ENCODE results near the gene SNAI3. TPM values are rescaled to one million over a fixed set of nuclear protein-coding genes. Genes with fewer than 3 reads are reported as not detected.

Gene SNAI3
- total and polyA plus RNA-seq, 2 of the 8 experiments (the other 6 are each of a cell fraction or from before 2014, with no cell fraction given): 8.5 to 13.3 TPM

DNA sequence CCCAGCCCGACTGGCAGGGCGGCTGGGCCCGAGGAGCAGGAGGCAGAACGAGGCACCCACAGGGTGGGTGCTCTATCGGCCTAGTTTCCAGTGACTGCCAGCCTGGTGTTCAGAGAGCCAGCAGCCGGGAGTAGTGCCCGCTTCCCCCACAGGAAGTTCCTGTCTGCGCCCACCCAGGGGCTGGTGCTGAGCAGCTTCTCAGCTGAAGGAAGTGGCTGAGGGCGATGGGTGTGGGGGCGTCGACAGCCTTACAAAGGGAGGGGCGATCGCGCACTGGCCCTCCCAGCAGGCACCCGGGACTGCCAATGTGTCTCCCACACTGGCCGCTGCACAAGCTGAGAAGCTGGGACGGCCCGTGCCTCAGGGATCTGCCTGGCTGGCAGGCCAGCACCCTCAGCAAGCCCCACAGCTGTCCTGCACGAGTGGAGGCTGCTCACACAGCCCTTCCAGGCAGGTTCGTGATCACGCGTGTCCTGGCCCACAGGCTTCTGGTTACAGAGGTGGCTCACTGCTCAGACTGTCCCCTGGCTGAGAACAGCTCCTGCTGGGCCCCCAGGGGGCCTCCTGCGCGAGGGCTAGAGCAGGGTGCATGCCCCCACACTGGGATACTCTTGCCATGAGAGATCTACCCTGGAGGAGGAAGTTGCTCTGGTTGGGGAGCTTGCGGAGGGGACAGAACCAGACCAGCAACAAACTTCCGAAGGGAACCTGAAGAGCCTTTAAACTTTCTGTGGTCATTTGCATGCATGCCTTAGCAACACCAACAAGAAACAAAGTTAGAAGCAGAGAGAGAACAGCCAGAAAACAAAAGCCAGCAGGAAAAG lies 17.4 kb upstream of the SNAI3 start (continued):
- TF ChIP-seq, protein P1, sequence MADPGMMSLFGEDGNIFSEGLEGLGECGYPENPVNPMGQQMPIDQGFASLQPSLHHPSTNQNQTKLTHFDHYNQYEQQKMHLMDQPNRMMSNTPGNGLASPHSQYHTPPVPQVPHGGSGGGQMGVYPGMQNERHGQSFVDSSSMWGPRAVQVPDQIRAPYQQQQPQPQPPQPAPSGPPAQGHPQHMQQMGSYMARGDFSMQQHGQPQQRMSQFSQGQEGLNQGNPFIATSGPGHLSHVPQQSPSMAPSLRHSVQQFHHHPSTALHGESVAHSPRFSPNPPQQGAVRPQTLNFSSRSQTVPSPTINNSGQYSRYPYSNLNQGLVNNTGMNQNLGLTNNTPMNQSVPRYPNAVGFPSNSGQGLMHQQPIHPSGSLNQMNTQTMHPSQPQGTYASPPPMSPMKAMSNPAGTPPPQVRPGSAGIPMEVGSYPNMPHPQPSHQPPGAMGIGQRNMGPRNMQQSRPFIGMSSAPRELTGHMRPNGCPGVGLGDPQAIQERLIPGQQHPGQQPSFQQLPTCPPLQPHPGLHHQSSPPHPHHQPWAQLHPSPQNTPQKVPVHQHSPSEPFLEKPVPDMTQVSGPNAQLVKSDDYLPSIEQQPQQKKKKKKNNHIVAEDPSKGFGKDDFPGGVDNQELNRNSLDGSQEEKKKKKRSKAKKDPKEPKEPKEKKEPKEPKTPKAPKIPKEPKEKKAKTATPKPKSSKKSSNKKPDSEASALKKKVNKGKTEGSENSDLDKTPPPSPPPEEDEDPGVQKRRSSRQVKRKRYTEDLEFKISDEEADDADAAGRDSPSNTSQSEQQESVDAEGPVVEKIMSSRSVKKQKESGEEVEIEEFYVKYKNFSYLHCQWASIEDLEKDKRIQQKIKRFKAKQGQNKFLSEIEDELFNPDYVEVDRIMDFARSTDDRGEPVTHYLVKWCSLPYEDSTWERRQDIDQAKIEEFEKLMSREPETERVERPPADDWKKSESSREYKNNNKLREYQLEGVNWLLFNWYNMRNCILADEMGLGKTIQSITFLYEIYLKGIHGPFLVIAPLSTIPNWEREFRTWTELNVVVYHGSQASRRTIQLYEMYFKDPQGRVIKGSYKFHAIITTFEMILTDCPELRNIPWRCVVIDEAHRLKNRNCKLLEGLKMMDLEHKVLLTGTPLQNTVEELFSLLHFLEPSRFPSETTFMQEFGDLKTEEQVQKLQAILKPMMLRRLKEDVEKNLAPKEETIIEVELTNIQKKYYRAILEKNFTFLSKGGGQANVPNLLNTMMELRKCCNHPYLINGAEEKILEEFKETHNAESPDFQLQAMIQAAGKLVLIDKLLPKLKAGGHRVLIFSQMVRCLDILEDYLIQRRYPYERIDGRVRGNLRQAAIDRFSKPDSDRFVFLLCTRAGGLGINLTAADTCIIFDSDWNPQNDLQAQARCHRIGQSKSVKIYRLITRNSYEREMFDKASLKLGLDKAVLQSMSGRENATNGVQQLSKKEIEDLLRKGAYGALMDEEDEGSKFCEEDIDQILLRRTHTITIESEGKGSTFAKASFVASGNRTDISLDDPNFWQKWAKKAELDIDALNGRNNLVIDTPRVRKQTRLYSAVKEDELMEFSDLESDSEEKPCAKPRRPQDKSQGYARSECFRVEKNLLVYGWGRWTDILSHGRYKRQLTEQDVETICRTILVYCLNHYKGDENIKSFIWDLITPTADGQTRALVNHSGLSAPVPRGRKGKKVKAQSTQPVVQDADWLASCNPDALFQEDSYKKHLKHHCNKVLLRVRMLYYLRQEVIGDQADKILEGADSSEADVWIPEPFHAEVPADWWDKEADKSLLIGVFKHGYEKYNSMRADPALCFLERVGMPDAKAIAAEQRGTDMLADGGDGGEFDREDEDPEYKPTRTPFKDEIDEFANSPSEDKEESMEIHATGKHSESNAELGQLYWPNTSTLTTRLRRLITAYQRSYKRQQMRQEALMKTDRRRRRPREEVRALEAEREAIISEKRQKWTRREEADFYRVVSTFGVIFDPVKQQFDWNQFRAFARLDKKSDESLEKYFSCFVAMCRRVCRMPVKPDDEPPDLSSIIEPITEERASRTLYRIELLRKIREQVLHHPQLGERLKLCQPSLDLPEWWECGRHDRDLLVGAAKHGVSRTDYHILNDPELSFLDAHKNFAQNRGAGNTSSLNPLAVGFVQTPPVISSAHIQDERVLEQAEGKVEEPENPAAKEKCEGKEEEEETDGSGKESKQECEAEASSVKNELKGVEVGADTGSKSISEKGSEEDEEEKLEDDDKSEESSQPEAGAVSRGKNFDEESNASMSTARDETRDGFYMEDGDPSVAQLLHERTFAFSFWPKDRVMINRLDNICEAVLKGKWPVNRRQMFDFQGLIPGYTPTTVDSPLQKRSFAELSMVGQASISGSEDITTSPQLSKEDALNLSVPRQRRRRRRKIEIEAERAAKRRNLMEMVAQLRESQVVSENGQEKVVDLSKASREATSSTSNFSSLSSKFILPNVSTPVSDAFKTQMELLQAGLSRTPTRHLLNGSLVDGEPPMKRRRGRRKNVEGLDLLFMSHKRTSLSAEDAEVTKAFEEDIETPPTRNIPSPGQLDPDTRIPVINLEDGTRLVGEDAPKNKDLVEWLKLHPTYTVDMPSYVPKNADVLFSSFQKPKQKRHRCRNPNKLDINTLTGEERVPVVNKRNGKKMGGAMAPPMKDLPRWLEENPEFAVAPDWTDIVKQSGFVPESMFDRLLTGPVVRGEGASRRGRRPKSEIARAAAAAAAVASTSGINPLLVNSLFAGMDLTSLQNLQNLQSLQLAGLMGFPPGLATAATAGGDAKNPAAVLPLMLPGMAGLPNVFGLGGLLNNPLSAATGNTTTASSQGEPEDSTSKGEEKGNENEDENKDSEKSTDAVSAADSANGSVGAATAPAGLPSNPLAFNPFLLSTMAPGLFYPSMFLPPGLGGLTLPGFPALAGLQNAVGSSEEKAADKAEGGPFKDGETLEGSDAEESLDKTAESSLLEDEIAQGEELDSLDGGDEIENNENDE (IDR thresholded peaks at IDR 0.05; ENCODE audit: insufficient replicate concordance, low read length): no peak
- TF ChIP-seq CBX8 (IDR thresholded peaks at IDR 0.05; ENCODE audit: borderline replicate concordance, low read depth, low read length) (no peak), YY1 (IDR thresholded peaks at IDR 0.05; ENCODE audit: low read depth, low read length) (no peak)

Data from H1 (cell line).